HepG2 (cell line): ENCODE data around the gene MUL1. TPM values are rescaled to one million over a fixed set of nuclear protein-coding genes. Genes with fewer than 3 reads are reported as not detected.
A peak's percentile ranks its signal among the peaks of the same experiment; 100 is the strongest.

Experiments used
- ATAC-seq: fragments of 200-7000 bp; cut with Tn5 transposase; 3 replicates; pipeline ENCODE4 v1.9.1; 2020; ENCODE audit warnings: mild to moderate bottlenecking, moderate library complexity
- BruUV-seq: library from RNA; stranded (reverse); fragments of 400-500 nt; replicated peaks from 2 replicates; lab custom pipeline; 2021; lab: Mats Ljungman, UMichigan
- CTCF ChIA-PET: fragments of 300-600 bp; formaldehyde crosslinking; extraction: SDS; loops from one replicate; lab custom pipeline; 2021; ENCODE audit warnings: low total read pairs, inconsistent platforms, low intra/inter-chr PET ratio; lab: Yijun Ruan, JAX
- POLR2A ChIA-PET: fragments of 350-600 bp; sonication (Branson Sonifier 250); formaldehyde crosslinking; loops from one replicate; lab custom pipeline; 2020; ENCODE audit warnings: antibody characterized with exemption, inconsistent platforms; lab: Yijun Ruan, JAX
- DNase-seq: peaks from one replicate; pipeline ENCODE4 v3.0.0-alpha.2; 2015; ENCODE audit warnings: low spot score
- FAIRE-seq: peaks from 3 replicates; lab custom pipeline; 2011; peaks lifted over from hg19 to GRCh38; lab: Jason Lieb, UNC
- H2AFZ ChIP-seq: one replicate; pipeline ENCODE4 v1.6.1; 2011; ENCODE audit warnings: low read length, inconsistent platforms
- H3K27ac ChIP-seq: fragments of 300-600 bp; 3 replicates; pipeline ENCODE4 v1.8.0; 2011; ENCODE audit warnings: mixed run types, mild to moderate bottlenecking, mixed read lengths, low read length, inconsistent platforms; ENCODE audit not compliant: insufficient read depth; ENCODE audit errors: extremely low read length
- H3K27me3 ChIP-seq, 2 experiments: fragments of 200-600 bp in 1 of 2; 2 replicates in 1 of 2; 3 replicates in 1 of 2; pipeline versions ENCODE4 v1.6.0 to v1.8.0; 2011; ENCODE audit warnings: low read length in 2 of 2, mild to moderate bottlenecking in 2 of 2, moderate library complexity in 2 of 2, inconsistent platforms in 1 of 2; ENCODE audit not compliant: insufficient read depth in 2 of 2, control insufficient read depth in 1 of 2
- H3K36me3 ChIP-seq, 2 experiments: fragments of 200-600 bp in 1 of 2; replicated peaks in 1 of 2; 2 replicates in 1 of 2; 3 replicates in 1 of 2; pipeline versions ENCODE4 v1.5.1 to v1.8.0; 2011; ENCODE audit warnings: low read length in 2 of 2, inconsistent platforms in 1 of 2; ENCODE audit not compliant: insufficient read depth in 2 of 2, control insufficient read depth in 1 of 2
- H3K4me1 ChIP-seq: 2 replicates; pipeline ENCODE4 v1.5.1; 2012; ENCODE audit warnings: low read length, inconsistent platforms; ENCODE audit not compliant: insufficient read depth
- H3K4me2 ChIP-seq: 2 replicates; pipeline ENCODE4 v1.6.0; 2011; ENCODE audit warnings: low read depth, low read length, inconsistent platforms
- H3K4me3 ChIP-seq, 3 experiments: fragments of 200-600 bp in 1 of 3; sonication (generic), shearing (Covaris generic) in 1 of 3; replicated peaks in 1 of 3; 2 replicates each; pipeline ENCODE4 v1.5.1; 2011 to 2016; ENCODE audit warnings: low read length in 3 of 3, inconsistent platforms in 2 of 3, low read depth in 2 of 3, mild to moderate bottlenecking in 2 of 3, control low read depth in 1 of 3, mixed read lengths in 1 of 3; ENCODE audit not compliant: insufficient read depth in 1 of 3
- H3K79me2 ChIP-seq: one replicate; pipeline ENCODE4 v1.6.1; 2011; ENCODE audit warnings: low read length, inconsistent platforms; ENCODE audit not compliant: insufficient read depth
- H3K9ac ChIP-seq: 2 replicates; pipeline ENCODE4 v1.6.0; 2011; ENCODE audit warnings: mild to moderate bottlenecking, low read depth, low read length, inconsistent platforms; ENCODE audit not compliant: insufficient read depth
- H3K9me3 ChIP-seq: 2 replicates; pipeline ENCODE4 v1.5.1; 2012; ENCODE audit warnings: mild to moderate bottlenecking, low read length
- H4K20me1 ChIP-seq: 2 replicates; pipeline ENCODE4 v1.6.0; 2011; ENCODE audit warnings: inconsistent platforms, mild to moderate bottlenecking, low read length, moderate library complexity; ENCODE audit not compliant: insufficient read depth
- HNRNPH1 ChIP-seq: fragments of 200-400 bp; formaldehyde crosslinking; optimal IDR thresholded peaks from 2 replicates; pipeline ENCODE3; 2017; ENCODE audit warnings: mild to moderate bottlenecking, low read depth, low read length
- NPAS2 ChIP-seq: sonication (generic); formaldehyde crosslinking; IDR thresholded peaks from 2 replicates; pipeline ENCODE4 v1.8.0; 2022; ENCODE audit warnings: mild to moderate bottlenecking, missing genetic modification reagents, borderline replicate concordance
- PHF5A ChIP-seq: IDR thresholded peaks from one replicate; pipeline ENCODE4 v1.6.1; 2018; ENCODE audit warnings: low read depth, missing genetic modification reagents; ENCODE audit not compliant: unreplicated experiment
- ZBTB7B ChIP-seq: sonication (generic); formaldehyde crosslinking; IDR thresholded peaks from 2 replicates; pipeline ENCODE4 v1.4.0; 2020; ENCODE audit warnings: missing genetic modification reagents
- ZNF296 ChIP-seq: sonication (generic); formaldehyde crosslinking; conservative IDR thresholded peaks from 2 replicates; pipeline ENCODE4 v1.5.0; 2020; ENCODE audit warnings: mild to moderate bottlenecking, missing genetic modification reagents
- WGBS: methylation state at CpG from one replicate; pipeline ENCODE4 v1.1.6; 2017; ENCODE audit warnings: low lambda C conversion rate; 5-methylcytosine and 5-hydroxymethylcytosine counted together
- in situ Hi-C: cut with HindIII; loops from 2 replicates; pipeline ENCODE4 v1.10.0; 2017; ENCODE audit warnings: low pct_unique_long_range_greater_than_20kb; ENCODE audit not compliant: extremely low pct_ligation_motif_present
- intact Hi-C: fragments of 100-400 bp; cut with micrococcal nuclease; formaldehyde crosslinking; loops from one replicate; pipeline ENCODE4 v1.10.0; 2022; ENCODE audit not compliant: unreplicated experiment
- polyA plus RNA-seq, 8 experiments: library from polyadenylated mRNA; depleted of rRNA in 3 of 8; stranded (reverse) in 7 of 8; unstranded in 1 of 8; fragments of >200 nt; fragmentation: Illumina TruSeq in 4 of 8; extraction: Trizol in 4 of 8; gene quantifications; 2 replicates each; pipeline versions ENCODE4 v1.2.1 to v1.2.3, GENCODE V29; 2011 to 2016; ENCODE audit warnings: low read depth in 4 of 8, missing spikeins in 1 of 8, mixed read lengths in 1 of 8; ENCODE audit not compliant: insufficient read depth in 1 of 8
- total RNA-seq, 5 experiments: library from RNA; depleted of rRNA; stranded (reverse); fragments of >200 nt; fragmentation: Illumina TruSeq; extraction: Trizol; gene quantifications; 2 replicates each; pipeline ENCODE4 v1.2.3, GENCODE V29; 2016; ENCODE audit warnings: low read depth in 1 of 5

Gene MUL1
- total and polyA plus RNA-seq, 2 of the 13 experiments (the other 11 are each of a cell fraction or from before 2014, with no cell fraction given) = 21.5 to 26.5 TPM

DNA sequence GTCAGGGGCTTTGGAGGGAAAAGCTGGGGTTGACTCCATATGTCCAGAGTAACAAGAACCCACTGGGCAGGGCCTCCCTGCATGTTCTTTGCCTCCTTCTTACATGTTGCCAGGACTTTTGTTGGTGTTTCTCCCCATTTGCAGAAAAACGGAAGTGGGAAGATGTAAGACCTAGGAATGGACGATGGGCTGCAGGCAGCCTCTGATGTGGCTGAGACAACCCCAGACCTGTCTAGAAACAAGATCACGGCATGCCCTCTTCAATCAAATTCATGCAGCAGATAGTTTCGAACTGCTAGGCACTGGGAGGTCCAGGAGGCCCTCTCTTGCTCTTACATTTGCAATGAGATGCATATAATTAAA, 47.8 kb upstream of the MUL1 start:
- no peaks in the 10 kb centered on the region for H3K27me3 ChIP-seq
- no peaks in the 10 kb centered on the region for H3K36me3 ChIP-seq
- POLR2A ChIA-PET = no interaction called here
- no peaks in the 10 kb centered on the region for H3K79me2 ChIP-seq
- H3K9me3 ChIP-seq = no peaks in the 10 kb centered on the region
- no peaks in the 10 kb centered on the region; the same call in 1 of the 2 replicates for H4K20me1 ChIP-seq
- WGBS = 89% methylated on average over 4 of the region's 4 CpGs
- no peak overlapping the region for H3K27ac ChIP-seq
- no peak for ATAC-seq
- TF ChIP-seq NPAS2 (CRISPR knock-in tag) (no peak), ZNF296 (CRISPR knock-in tag) (no peak), ZBTB7B (CRISPR knock-in tag) (no peak), PHF5A (no peak)
- TF ChIP-seq, all 625 proteins: peak for 0
- Histone ChIP-seq H3K9ac (no peak overlapping the region), H3K4me1 (peaks cover 28% of the 10 kb centered on the region), H2AFZ (no peak overlapping the region), H3K4me3 (no peak overlapping the region), H3K4me2 (0 out of 2 replicates have a peak overlapping the region, but pooled peaks have one; percentile 0)
- CTCF ChIA-PET = no interaction called here
- DNase-seq = no peak
- BruUV-seq = no TSS peak
- in situ Hi-C loops (no loop called here), intact Hi-C loops (no loop called here)
- FAIRE-seq = no peak

DNA sequence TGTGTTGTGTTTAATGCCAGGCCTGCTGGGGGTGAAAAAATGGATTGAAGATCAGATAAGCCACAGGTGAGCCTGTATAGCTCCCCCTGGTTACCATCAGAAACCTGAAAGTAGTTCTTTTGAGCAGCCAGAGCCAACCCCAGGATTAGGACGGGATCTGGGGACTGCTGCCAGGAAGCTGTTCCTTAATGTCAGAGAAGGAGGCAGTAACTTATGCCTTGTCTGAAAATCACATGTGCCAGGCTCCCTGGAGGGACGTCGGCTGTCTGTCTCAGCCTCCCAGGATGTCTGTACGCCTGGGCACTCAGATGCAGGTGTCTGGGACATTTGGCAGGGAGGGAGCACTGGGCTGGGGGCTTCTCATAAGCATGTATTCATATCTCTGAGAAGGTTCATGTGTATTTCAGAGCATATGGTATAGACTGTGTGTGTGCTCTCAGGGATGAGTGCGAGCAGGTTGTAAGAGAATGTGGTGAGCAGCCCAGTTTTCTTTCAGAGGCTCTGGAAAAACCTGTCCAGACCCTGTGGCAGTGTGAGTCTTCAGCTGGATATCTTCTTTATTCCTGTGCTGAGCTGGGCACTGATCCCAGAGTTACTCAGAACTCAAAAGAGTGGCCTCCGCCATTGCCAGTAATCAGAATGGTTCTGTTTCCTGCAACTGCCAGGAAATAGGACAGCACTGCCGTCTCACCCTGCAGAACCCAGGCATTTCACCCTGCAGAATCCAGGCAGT, 47.2 kb upstream of the MUL1 start:
- H3K36me3 ChIP-seq = no peaks in the 10 kb centered on the region
- no peak for ATAC-seq
- TF ChIP-seq HNRNPH1 = no peak
- TF ChIP-seq, all 625 proteins: peak for 0
- POLR2A ChIA-PET = no interaction called here
- no peak overlapping the region for H3K27ac ChIP-seq
- WGBS = 89% methylated on average over 2 of the region's 7 CpGs
- no peaks in the 10 kb centered on the region for H3K27me3 ChIP-seq
- BruUV-seq = no TSS peak
- H3K9ac ChIP-seq = no peak overlapping the region
- no peaks in the 10 kb centered on the region for H3K9me3 ChIP-seq
- intact Hi-C loops = no loop called here
- H3K4me2 ChIP-seq = 0 out of 2 replicates have a peak overlapping the region, but pooled peaks have one; percentile 70
- H3K4me1 ChIP-seq = peaks cover 33% of the 10 kb centered on the region
- FAIRE-seq (no peak), DNase-seq (no peak)
- H3K4me3 ChIP-seq = no peak overlapping the region; a peak in 1 of 6 replicates
- in situ Hi-C loops = no loop called here
- no peaks in the 10 kb centered on the region; the same call in 1 of the 2 replicates for H4K20me1 ChIP-seq
- H3K79me2 ChIP-seq = no peaks in the 10 kb centered on the region
- H2AFZ ChIP-seq = no peak overlapping the region
- CTCF ChIA-PET = no interaction called here
